T-helper 2 cell treated with Interferon-gamma antibody and Interleukin-4, amounts not matched to agents 5 μg/mL and 100 μg/mL, for 36 hours (primary cell): ENCODE results near the gene PPP1CA.

Source experiments
- DNase-seq: peaks from one replicate; pipeline ENCODE4 v3.0.0; 2021; ENCODE audit warnings: low spot score
- H3K27ac Mint-ChIP-seq: one replicate; pipeline ENCODE4 v1.8.0; 2021; ENCODE audit warnings: mild to moderate bottlenecking, mixed read lengths
- H3K27me3 Mint-ChIP-seq: one replicate; pipeline ENCODE4 v1.8.0; 2021; ENCODE audit warnings: low read depth, mixed read lengths
- H3K36me3 Mint-ChIP-seq: one replicate; pipeline ENCODE4 v1.8.0; 2021; ENCODE audit warnings: low read depth, mixed read lengths
- H3K4me1 Mint-ChIP-seq: one replicate; pipeline ENCODE4 v1.8.0; 2021; ENCODE audit warnings: low read depth, mixed read lengths
- H3K4me3 Mint-ChIP-seq: one replicate; pipeline ENCODE4 v1.8.0; 2022; ENCODE audit warnings: mild to moderate bottlenecking, moderate library complexity, mixed read lengths
- H3K9me3 Mint-ChIP-seq: one replicate; pipeline ENCODE4 v1.8.0; 2021; ENCODE audit warnings: mixed read lengths

Gene PPP1CA

GRCh38 chr11:67364169-67364568, 37.5 kb downstream of the PPP1CA start:
- no peaks in the 10 kb centered on the region for H3K9me3 Mint-ChIP-seq
- no peaks in the 10 kb centered on the region for H3K36me3 Mint-ChIP-seq

DNA sequence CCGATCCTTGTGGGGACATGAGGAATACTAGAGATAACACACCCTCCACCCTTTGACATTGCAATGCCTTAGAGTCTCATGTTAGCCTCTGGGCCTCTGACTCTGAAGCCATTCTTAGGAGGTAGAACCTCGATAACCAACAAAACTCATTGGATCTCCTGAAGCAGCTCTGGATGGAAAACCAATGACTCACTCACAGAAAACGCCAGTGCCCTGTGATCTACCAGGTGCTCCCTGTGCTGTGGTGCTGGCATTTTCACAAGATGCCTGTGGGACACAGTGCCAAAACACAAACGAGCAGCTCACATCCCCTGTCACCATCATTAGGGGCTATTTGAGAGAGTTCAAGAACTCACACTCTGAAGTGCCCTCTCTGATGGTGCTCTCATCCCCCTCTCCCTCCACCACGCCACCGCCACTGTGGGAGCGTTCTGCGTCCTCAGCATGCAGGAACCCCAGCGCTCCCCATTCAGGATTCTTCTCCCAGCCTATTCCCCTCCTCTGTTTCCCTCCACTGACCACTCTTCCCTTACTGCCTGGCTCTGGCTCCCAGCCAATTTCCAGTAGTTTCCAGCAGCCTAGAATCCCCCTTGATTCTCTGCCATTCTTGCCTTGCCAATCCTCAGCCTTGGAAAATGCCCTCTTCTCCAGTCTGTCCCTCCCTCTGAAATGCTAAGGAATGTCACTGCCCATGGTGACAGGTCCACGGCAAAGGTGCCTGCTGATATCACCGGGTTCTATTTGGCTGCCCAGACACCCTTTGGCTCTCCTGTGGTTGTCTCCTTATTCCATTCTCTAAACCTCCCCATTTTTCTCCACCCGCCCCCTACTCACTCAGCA, 43.6 kb downstream of the PPP1CA start:
- no peak for DNase-seq
- Mint-ChIP-seq H3K9me3 (no peaks in the 10 kb centered on the region), H3K27me3 (peaks cover 26% of the 10 kb centered on the region), H3K4me3 (no peak overlapping the region), H3K36me3 (no peaks in the 10 kb centered on the region), H3K27ac (no peak overlapping the region), H3K4me1 (peaks cover 23% of the 10 kb centered on the region)

More at GRCh38 chr11:67364169-67364568, 37.5 kb downstream of the PPP1CA start:
- Mint-ChIP-seq H3K27ac (no peak overlapping the region), H3K4me1 (peaks cover 22% of the 10 kb centered on the region), H3K27me3 (peaks cover 51% of the 10 kb centered on the region), H3K4me3 (no peak overlapping the region)
- no peak for DNase-seq

GRCh38 chr11:67356864-67357561, 44.6 kb downstream of the PPP1CA start:
- H3K27ac Mint-ChIP-seq: peak overlapping the region; percentile 87
- peaks cover 16% of the 10 kb centered on the region for H3K27me3 Mint-ChIP-seq
- peak; percentile 64 for DNase-seq
- no peaks in the 10 kb centered on the region for H3K9me3 Mint-ChIP-seq
- H3K36me3 Mint-ChIP-seq: no peaks in the 10 kb centered on the region
- H3K4me3 Mint-ChIP-seq: peak overlapping the region; percentile 41
- peaks cover 26% of the 10 kb centered on the region for H3K4me1 Mint-ChIP-seq

GRCh38 chr11:67356387-67356863, 45.2 kb downstream of the PPP1CA start:
- Mint-ChIP-seq H3K36me3 (no peaks in the 10 kb centered on the region), H3K4me1 (peaks cover 30% of the 10 kb centered on the region), H3K4me3 (peak overlapping the region; percentile 41), H3K9me3 (no peaks in the 10 kb centered on the region), H3K27me3 (peaks cover 11% of the 10 kb centered on the region), H3K27ac (peak overlapping the region; percentile 87)
- no peak for DNase-seq

DNA sequence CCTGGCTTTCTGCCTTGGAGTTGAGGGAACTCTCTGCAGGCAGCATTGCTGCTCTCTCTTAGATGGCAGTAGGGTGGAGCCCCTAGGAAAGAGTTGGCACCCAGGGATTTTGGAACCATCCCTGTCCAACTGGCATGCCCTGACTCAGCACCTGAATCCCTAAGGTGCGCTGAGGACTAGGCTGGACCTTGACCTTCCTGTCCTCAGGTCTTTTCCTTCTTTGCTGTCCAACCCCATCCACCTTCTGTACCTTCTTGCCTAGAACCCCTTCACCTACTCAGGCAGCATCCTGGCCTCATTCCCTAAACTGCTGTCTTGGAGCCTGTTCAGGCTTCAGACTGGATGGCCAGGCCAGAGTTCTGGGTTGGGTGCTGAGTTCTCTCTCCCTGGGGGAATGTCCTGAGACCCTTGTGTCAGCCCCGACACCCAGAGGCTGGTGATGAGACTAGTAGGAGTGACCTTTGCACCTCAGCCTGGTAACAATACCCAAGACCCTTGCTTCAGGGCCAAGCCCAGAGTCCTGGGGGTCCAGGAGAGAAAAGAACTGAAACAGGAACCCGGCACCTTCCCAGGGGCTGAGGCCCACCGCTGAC, 45.8 kb downstream of the PPP1CA start:
- H3K4me1 Mint-ChIP-seq: peaks cover 33% of the 10 kb centered on the region
- peak overlapping the region; percentile 56 for H3K27ac Mint-ChIP-seq
- H3K27me3 Mint-ChIP-seq: peaks cover 7% of the 10 kb centered on the region
- no peak overlapping the region for H3K4me3 Mint-ChIP-seq
- no peak for DNase-seq
- H3K36me3 Mint-ChIP-seq: no peaks in the 10 kb centered on the region
- no peaks in the 10 kb centered on the region for H3K9me3 Mint-ChIP-seq

GRCh38 chr11:67355023-67355793, 46.5 kb downstream of the PPP1CA start:
- peaks cover 7% of the 10 kb centered on the region for H3K27me3 Mint-ChIP-seq
- DNase-seq: no peak
- peaks cover 33% of the 10 kb centered on the region for H3K4me1 Mint-ChIP-seq
- H3K4me3 Mint-ChIP-seq: no peak overlapping the region
- H3K27ac Mint-ChIP-seq: peak overlapping the region; percentile 100
- no peaks in the 10 kb centered on the region for H3K36me3 Mint-ChIP-seq
- no peaks in the 10 kb centered on the region for H3K9me3 Mint-ChIP-seq

DNA sequence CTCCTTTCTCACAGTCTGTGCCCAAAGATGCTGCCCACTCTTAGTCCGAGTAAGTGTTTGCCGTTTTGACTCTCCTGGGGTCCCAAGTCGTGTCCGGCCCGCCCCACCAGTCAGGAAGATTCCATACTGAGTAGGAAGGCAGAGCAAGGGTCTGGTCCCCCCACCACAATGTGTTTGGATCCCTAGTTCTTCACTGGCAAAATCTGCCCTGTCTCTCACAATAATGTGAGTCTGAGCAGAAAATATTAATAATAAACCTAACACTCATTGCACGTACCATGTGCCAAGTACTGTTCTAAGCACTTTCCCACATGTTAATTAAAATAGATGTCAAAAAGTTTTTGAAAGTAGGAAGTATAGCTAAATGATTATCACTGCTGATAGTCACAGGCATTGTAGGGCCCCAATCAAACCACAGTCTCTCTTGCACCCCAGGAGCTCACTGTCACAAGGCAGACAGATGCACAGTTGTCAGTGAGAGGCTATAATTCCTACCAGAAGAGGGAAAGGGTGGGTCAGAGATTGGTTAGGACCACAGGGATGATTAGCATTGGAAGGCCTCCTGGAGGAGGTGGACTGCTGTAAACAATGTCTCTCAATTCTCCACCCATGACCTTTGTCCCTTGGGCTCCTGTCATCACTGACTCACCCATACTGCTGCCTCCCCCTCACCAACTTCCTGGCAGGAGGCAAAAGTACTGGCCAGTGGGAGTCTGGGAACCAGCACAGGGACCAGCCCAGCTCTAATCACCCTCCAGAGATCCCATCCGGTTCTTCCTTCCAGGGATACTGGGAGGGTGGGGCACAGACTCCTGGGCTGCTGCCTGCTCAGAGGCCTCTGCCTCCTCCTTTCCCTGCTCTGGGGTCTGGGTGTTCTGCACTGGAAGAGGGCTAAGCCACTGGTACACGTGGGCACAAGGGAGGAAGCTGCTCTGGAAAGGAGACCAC, 47.3 kb downstream of the PPP1CA start:
- no peaks in the 10 kb centered on the region for H3K9me3 Mint-ChIP-seq
- peak overlapping the region; percentile 100 for H3K27ac Mint-ChIP-seq
- no peaks in the 10 kb centered on the region for H3K36me3 Mint-ChIP-seq
- peak; percentile 56 for DNase-seq
- peak overlapping the region; percentile 92 for H3K4me3 Mint-ChIP-seq
- H3K4me1 Mint-ChIP-seq: peaks cover 33% of the 10 kb centered on the region
- peaks cover 7% of the 10 kb centered on the region for H3K27me3 Mint-ChIP-seq

DNA sequence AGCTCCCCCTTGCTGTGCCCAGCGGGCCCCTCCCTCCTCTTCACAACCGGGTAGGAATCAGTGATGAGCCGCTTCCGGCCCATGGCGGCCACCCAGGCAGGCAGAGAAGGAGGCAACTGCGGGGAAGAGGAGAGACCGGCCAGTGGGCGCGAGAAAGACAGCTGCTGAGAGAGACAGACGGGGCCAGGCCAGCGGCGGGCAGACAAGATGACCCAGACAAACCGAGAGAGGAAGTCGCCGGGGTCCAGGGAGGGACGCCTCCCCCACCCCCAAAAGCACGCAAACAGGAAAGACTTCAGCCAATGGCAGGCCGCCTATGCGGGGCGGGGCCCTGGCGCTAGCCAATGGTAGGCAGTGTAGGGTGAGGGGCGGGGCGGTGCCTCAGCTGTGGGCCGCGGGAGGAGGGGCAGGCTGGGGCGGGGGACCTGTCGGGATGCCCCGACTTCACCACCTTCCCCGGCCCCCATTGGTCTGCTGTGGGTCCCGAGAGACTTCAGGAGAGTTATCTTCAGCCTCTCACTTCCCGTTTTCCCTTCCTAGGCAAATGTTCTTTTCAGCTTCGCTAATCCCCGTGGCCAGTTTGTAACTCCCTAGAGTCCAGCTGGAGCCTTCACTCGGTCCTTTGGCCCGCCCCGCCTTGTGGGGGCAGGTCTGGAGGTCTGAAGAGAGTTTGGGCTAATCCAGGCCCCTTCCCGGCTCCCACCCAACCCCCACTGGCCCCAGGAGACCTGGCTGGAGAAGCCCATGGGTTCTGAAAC, 48.2 kb downstream of the PPP1CA start, which contains the start of gene POLD4:
Gene POLD4 (minus strand): TSS at position 230 of the 758 bp plus-strand sequence. CDS start 147 bp downstream, at position 83.
- H3K27ac Mint-ChIP-seq: peak within 1 kb of the TSS; percentile 100
- H3K4me1 Mint-ChIP-seq: peaks cover 33% of the 10 kb centered on the region
- peak within 1 kb of the TSS; percentile 92 for H3K4me3 Mint-ChIP-seq
- H3K27me3 Mint-ChIP-seq: peaks cover 5% of the 10 kb centered on the region
- peak; percentile 97 for DNase-seq
- H3K36me3 Mint-ChIP-seq: no peaks in the 10 kb centered on the region
- H3K9me3 Mint-ChIP-seq: no peaks in the 10 kb centered on the region

- H3K27me3 Mint-ChIP-seq: no peaks in the 10 kb centered on the region
- H3K27ac Mint-ChIP-seq: peak overlapping the region; percentile 100
- H3K4me1 Mint-ChIP-seq: peaks cover 33% of the 10 kb centered on the region
- no peaks in the 10 kb centered on the region for H3K36me3 Mint-ChIP-seq
- H3K4me3 Mint-ChIP-seq: peak overlapping the region; percentile 92
- DNase-seq: no peak
- no peaks in the 10 kb centered on the region for H3K9me3 Mint-ChIP-seq
Observed at GRCh38 chr11:67352546-67353316, 48.9 kb downstream of the PPP1CA start.

- Mint-ChIP-seq H3K4me1 (peaks cover 28% of the 10 kb centered on the region), H3K4me3 (peak overlapping the region; percentile 68), H3K27ac (peak overlapping the region; percentile 58), H3K27me3 (no peaks in the 10 kb centered on the region), H3K9me3 (no peaks in the 10 kb centered on the region), H3K36me3 (no peaks in the 10 kb centered on the region)
- peak; percentile 47 for DNase-seq
Observed at GRCh38 chr11:67351275-67352005, 50.2 kb downstream of the PPP1CA start.

- Mint-ChIP-seq H3K27ac (no peak overlapping the region), H3K9me3 (no peaks in the 10 kb centered on the region), H3K27me3 (no peaks in the 10 kb centered on the region), H3K4me1 (peaks cover 38% of the 10 kb centered on the region), H3K36me3 (no peaks in the 10 kb centered on the region), H3K4me3 (no peak overlapping the region)
- DNase-seq: no peak
Observed at GRCh38 chr11:67349928-67350465, 51.7 kb downstream of the PPP1CA start.
